Type B pancreatic cell (in vitro differentiated cells): ENCODE measurements around the gene EMX1. TPM values are rescaled to one million over a fixed set of nuclear protein-coding genes. Genes with fewer than 3 reads are reported as not detected.

Experiments used
- DNase-seq: peaks from one replicate; pipeline ENCODE4 v3.0.0; 2021; ENCODE audit warnings: mixed read lengths; ENCODE audit not compliant: unreplicated experiment; ENCODE audit errors: extremely low spot score
- H3K27ac Mint-ChIP-seq: 2 replicates; pipeline ENCODE4 v1.8.0; 2021; ENCODE audit warnings: mild to moderate bottlenecking, mixed read lengths
- H3K27me3 Mint-ChIP-seq: 2 replicates; pipeline ENCODE4 v1.8.0; 2021; ENCODE audit warnings: mixed read lengths
- H3K36me3 Mint-ChIP-seq: 2 replicates; pipeline ENCODE4 v1.8.0; 2021; ENCODE audit warnings: mixed read lengths
- H3K4me1 Mint-ChIP-seq: one replicate; pipeline ENCODE4 v1.8.0; 2021; ENCODE audit warnings: mixed read lengths; ENCODE audit not compliant: unreplicated experiment
- H3K4me3 Mint-ChIP-seq: 2 replicates; pipeline ENCODE4 v1.8.0; 2021; ENCODE audit warnings: mild to moderate bottlenecking, mixed read lengths
- H3K9me3 Mint-ChIP-seq: 2 replicates; pipeline ENCODE4 v1.8.0; 2021; ENCODE audit warnings: mixed read lengths
- CTCF ChIP-seq: fragments of 200-600 bp; sonication (generic); conservative IDR thresholded peaks from 2 replicates; pipeline ENCODE4 v1.5.0; 2021; ENCODE audit warnings: antibody characterized with exemption, mild to moderate bottlenecking
- total RNA-seq: library from RNA; stranded (reverse); gene quantifications from 2 replicates; pipeline ENCODE4 v1.2.1, GENCODE V29; 2021; ENCODE audit warnings: low replicate concordance

EMX1 gene
- total RNA-seq, 1 donor from 2014 or later, result 0.97 TPM

- no peak overlapping the region for H3K27ac Mint-ChIP-seq
- H3K4me3 Mint-ChIP-seq, result no peak overlapping the region
- no peaks in the 10 kb centered on the region for H3K27me3 Mint-ChIP-seq
- no peaks in the 10 kb centered on the region for H3K9me3 Mint-ChIP-seq
- no peak for TF ChIP-seq CTCF
- H3K36me3 Mint-ChIP-seq, result no peaks in the 10 kb centered on the region
- DNase-seq, result no peak
- peaks cover 21% of the 10 kb centered on the region for H3K4me1 Mint-ChIP-seq
Observed at GRCh38 chr2:72980535-72981217, 63.4 kb downstream of the EMX1 start.

- no peaks in the 10 kb centered on the region for H3K9me3 Mint-ChIP-seq
- no peak overlapping the region for H3K27ac Mint-ChIP-seq
- no peaks in the 10 kb centered on the region for H3K27me3 Mint-ChIP-seq
- H3K4me3 Mint-ChIP-seq, result no peak overlapping the region
- peaks cover 21% of the 10 kb centered on the region for H3K4me1 Mint-ChIP-seq
- TF ChIP-seq CTCF, result no peak
- no peaks in the 10 kb centered on the region for H3K36me3 Mint-ChIP-seq
- DNase-seq, result no peak
Observed at GRCh38 chr2:72981536-72981935, 64.2 kb downstream of the EMX1 start.

- TF ChIP-seq CTCF, result no peak
- Mint-ChIP-seq H3K27me3 (no peaks in the 10 kb centered on the region), H3K36me3 (no peaks in the 10 kb centered on the region), H3K4me3 (no peak overlapping the region), H3K27ac (no peak overlapping the region), H3K4me1 (peaks cover 21% of the 10 kb centered on the region), H3K9me3 (no peaks in the 10 kb centered on the region)
- no peak for DNase-seq
Observed at GRCh38 chr2:72982219-72982618, 64.9 kb downstream of the EMX1 start.

- Mint-ChIP-seq H3K27ac (no peak overlapping the region), H3K27me3 (no peaks in the 10 kb centered on the region), H3K4me1 (peaks cover 21% of the 10 kb centered on the region), H3K9me3 (no peaks in the 10 kb centered on the region), H3K36me3 (no peaks in the 10 kb centered on the region), H3K4me3 (no peak overlapping the region)
- no peak for DNase-seq
- TF ChIP-seq CTCF, result no peak
Observed at GRCh38 chr2:72982781-72983499, 65.6 kb downstream of the EMX1 start.

GRCh38 chr2:72983500-72984161 lies 66.3 kb downstream of the EMX1 start:
- peaks cover 21% of the 10 kb centered on the region for H3K4me1 Mint-ChIP-seq
- H3K4me3 Mint-ChIP-seq, result peak overlapping the region; percentile 31
- H3K27me3 Mint-ChIP-seq, result no peaks in the 10 kb centered on the region
- no peaks in the 10 kb centered on the region for H3K36me3 Mint-ChIP-seq
- no peak for TF ChIP-seq CTCF
- no peaks in the 10 kb centered on the region for H3K9me3 Mint-ChIP-seq
- peak overlapping the region; percentile 61 for H3K27ac Mint-ChIP-seq
- DNase-seq, result no peak
